CD4-positive, alpha-beta T cell treated with Interleukin-15 for 4 hours (primary cell): Measurements from ENCODE around the gene COX6B1.
"Not testable (repeated sequence)": the region's sequence is repeated elsewhere in the genome, so short reads cannot be mapped to it uniquely, and the experiment has no call there.

Experiments used
- DNase-seq: peaks from one replicate; pipeline ENCODE4 v3.0.0-alpha.2; 2020; ENCODE audit warnings: low spot score

COX6B1 gene

GRCh38 chr19:35633727-35634440 is 14.2 kb upstream of the COX6B1 start:
- DNase-seq = no peak

GRCh38 chr19:35636651-35637050 is 11.5 kb upstream of the COX6B1 start:
- no peak for DNase-seq

- DNase-seq = no peak
Measured at GRCh38 chr19:35637165-35637564, 11.0 kb upstream of the COX6B1 start.

- DNase-seq = no peak
Measured at GRCh38 chr19:35639321-35639639, 8.8 kb upstream of the COX6B1 start.

- DNase-seq = no peak
Measured at GRCh38 chr19:35639863-35640262, 8.3 kb upstream of the COX6B1 start.

GRCh38 chr19:35641515-35642151 is 6.5 kb upstream of the COX6B1 start, which contains the start of gene ETV2:
TSS of gene ETV2 (plus strand) at chr19:35641745. CDS start at chr19:35642461, 716 bp downstream.
- DNase-seq = peak; percentile 28

- DNase-seq = no peak
Measured at GRCh38 chr19:35642312-35642711, 5.8 kb upstream of the COX6B1 start.

- no peak for DNase-seq
Measured at GRCh38 chr19:35642798-35643254, 5.3 kb upstream of the COX6B1 start.

- peak; percentile 81 for DNase-seq
Measured at GRCh38 chr19:35643255-35644205, 4.6 kb upstream of the COX6B1 start.

- DNase-seq = peak; percentile 96
Measured at GRCh38 chr19:35644206-35644986, 3.7 kb upstream of the COX6B1 start.

- peak; percentile 53 for DNase-seq
Measured at GRCh38 chr19:35644987-35645679, 3.0 kb upstream of the COX6B1 start.

- no peak for DNase-seq
Measured at GRCh38 chr19:35645680-35646511, 2.2 kb upstream of the COX6B1 start.

- DNase-seq = no peak
Measured at GRCh38 chr19:35650581-35650980, 2.5 kb downstream of the COX6B1 start.

- DNase-seq = not testable (repeated sequence)
Measured at GRCh38 chr19:35654828-35655227, 6.7 kb downstream of the COX6B1 start.

- no peak for DNase-seq
Measured at GRCh38 chr19:35655600-35655999, 7.5 kb downstream of the COX6B1 start.

GRCh38 chr19:35656700-35657099 is 8.6 kb downstream of the COX6B1 start:
- DNase-seq = no peak

GRCh38 chr19:35657904-35658700 is 10.0 kb downstream of the COX6B1 start:
- DNase-seq = no peak

GRCh38 chr19:35661995-35662340 is 13.8 kb downstream of the COX6B1 start:
- no peak for DNase-seq

GRCh38 chr19:35663981-35664380 is 15.9 kb downstream of the COX6B1 start:
- no peak for DNase-seq

- no peak for DNase-seq
Measured at GRCh38 chr19:35665157-35665556, 17.0 kb downstream of the COX6B1 start.
